Calu3 (cell line): ENCODE results near the gene SCLY. TPM values are rescaled to one million over a fixed set of nuclear protein-coding genes. Genes with fewer than 3 reads are reported as not detected.

Source experiments
- BruUV-seq: library from RNA; stranded (reverse); fragments of 400-500 nt; replicated peaks from 2 replicates; lab custom pipeline; 2021; lab: Mats Ljungman, UMichigan
- CTCF ChIA-PET: fragments of 300-600 bp; sonication (Branson Sonifier 250); formaldehyde crosslinking; loops from one replicate; lab custom pipeline; 2022; ENCODE audit warnings: antibody characterized with exemption; lab: Charles Lee
- DNase-seq: peaks from one replicate; pipeline ENCODE4 v3.0.0; 2022
- H3K27ac Mint-ChIP-seq: one replicate; pipeline ENCODE4 v1.8.0; 2022; ENCODE audit warnings: mixed read lengths; ENCODE audit not compliant: unreplicated experiment
- H3K27me3 Mint-ChIP-seq: one replicate; pipeline ENCODE4 v1.8.0; 2022; ENCODE audit warnings: mixed read lengths; ENCODE audit not compliant: unreplicated experiment
- H3K36me3 Mint-ChIP-seq: one replicate; pipeline ENCODE4 v1.8.0; 2022; ENCODE audit warnings: mild to moderate bottlenecking, moderate library complexity, mixed read lengths; ENCODE audit not compliant: insufficient read depth, unreplicated experiment
- H3K4me1 Mint-ChIP-seq: one replicate; pipeline ENCODE4 v1.8.0; 2022; ENCODE audit warnings: mild to moderate bottlenecking, low read depth, mixed read lengths; ENCODE audit not compliant: unreplicated experiment
- H3K4me3 Mint-ChIP-seq: one replicate; pipeline ENCODE4 v1.8.0; 2022; ENCODE audit warnings: mild to moderate bottlenecking, low read depth, moderate library complexity, mixed read lengths; ENCODE audit not compliant: unreplicated experiment
- H3K9me3 Mint-ChIP-seq: one replicate; pipeline ENCODE4 v1.8.0; 2022; ENCODE audit warnings: low read depth, mixed read lengths; ENCODE audit not compliant: unreplicated experiment
- CTCF ChIP-seq: fragments of 200-600 bp; IDR thresholded peaks from one replicate; pipeline ENCODE4 v1.8.0; 2022; ENCODE audit warnings: antibody characterized with exemption; ENCODE audit not compliant: unreplicated experiment
- intact Hi-C: fragments of 100-400 bp; cut with micrococcal nuclease; formaldehyde crosslinking; loops from one replicate; pipeline ENCODE4 v1.10.0; 2022; ENCODE audit not compliant: unreplicated experiment
- total RNA-seq: library from RNA; stranded (reverse); gene quantifications from 2 replicates; pipeline ENCODE4 v1.2.3, GENCODE V29; 2022

The SCLY gene
- total RNA-seq, 1 experiment from 2014 or later, result 37.5 TPM

- Mint-ChIP-seq H3K4me3 (no peak overlapping the region), H3K36me3 (no peaks in the 10 kb centered on the region), H3K27me3 (no peaks in the 10 kb centered on the region), H3K4me1 (peaks cover 4% of the 10 kb centered on the region), H3K9me3 (no peaks in the 10 kb centered on the region), H3K27ac (no peak overlapping the region)
- TF ChIP-seq CTCF, result no peak
- BruUV-seq, result no TSS peak
- CTCF ChIA-PET, result no interaction called here
- intact Hi-C loops, result no loop called here
- no peak for DNase-seq
Observed at GRCh38 chr2:238148981-238149380, 88.2 kb downstream of the SCLY start.

Other genes starting within 250 kb of the SCLY start
- gene RAMP1, start 201.4 kb upstream of the SCLY start, total RNA-seq, result 9.6 and 9.8 TPM in 2 replicates
- gene UBE2F, start 94.0 kb upstream of the SCLY start, total RNA-seq, result 35.3 and 40.1 TPM in 2 replicates
- 0.19 and 0.61 TPM in 2 replicates for gene ESPNL, start 39.3 kb downstream of the SCLY start, total RNA-seq
- 0.64 and 1.3 TPM in 2 replicates for gene KLHL30, start 77.7 kb downstream of the SCLY start, total RNA-seq
- gene ERFE, start 98.0 kb downstream of the SCLY start, total RNA-seq, result 2.4 and 4.0 TPM in 2 replicates
- gene ILKAP, start 142.7 kb downstream of the SCLY start, total RNA-seq, result 51.3 and 55.4 TPM in 2 replicates
- 5.9 and 8.0 TPM in 2 replicates for gene HES6, start 179.0 kb downstream of the SCLY start, total RNA-seq
- gene PER2, start 227.6 kb downstream of the SCLY start, total RNA-seq, result 14.0 and 14.8 TPM in 2 replicates